Cardiac muscle cell (in vitro differentiated cells and primary cell): Measurements from ENCODE around the gene P2RY2. TPM values are rescaled to one million over a fixed set of nuclear protein-coding genes. Genes with fewer than 3 reads are reported as not detected.

Experiments used
- DNase-seq, 2 donors: peaks; one replicate each; pipeline versions ENCODE4 v3.0.0 to v3.0.0-alpha.2; 2010 to 2017; ENCODE audit warnings: low read depth in 1 of 2, low spot score in 1 of 2
- H3K27ac ChIP-seq: fragments of 200-600 bp; sonication (generic); 2 replicates; pipeline ENCODE4 v1.5.1; 2016
- H3K27me3 ChIP-seq: fragments of 200-600 bp; sonication (generic); 2 replicates; pipeline ENCODE4 v1.6.0; 2016; ENCODE audit warnings: control low read depth
- H3K36me3 ChIP-seq: fragments of 200-600 bp; sonication (generic); 2 replicates; pipeline ENCODE4 v1.5.1; 2016; ENCODE audit warnings: control low read depth
- H3K4me1 ChIP-seq: fragments of 200-600 bp; sonication (generic); 2 replicates; pipeline ENCODE4 v1.8.1; 2017; ENCODE audit warnings: low read depth, mild to moderate bottlenecking, mixed run types
- H3K4me3 ChIP-seq: fragments of 200-600 bp; sonication (generic); 2 replicates; pipeline ENCODE4 v1.5.1; 2016; ENCODE audit warnings: mild to moderate bottlenecking
- H3K9me3 ChIP-seq: fragments of 200-600 bp; sonication (generic); 2 replicates; pipeline ENCODE4 v1.5.1; 2017; ENCODE audit warnings: low read depth, mild to moderate bottlenecking, control low read depth
- CTCF ChIP-seq: IDR thresholded peaks from 2 replicates; pipeline ENCODE4 v1.5.1; 2012; ENCODE audit warnings: low read depth, mild to moderate bottlenecking, low read length
- polyA plus RNA-seq: library from polyadenylated mRNA; unstranded; fragments of >200 nt; fragmentation: Nextera tagmentation; extraction: Ambion mirVana; gene quantifications from 2 replicates; pipeline ENCODE4 v1.2.1, GENCODE V29; 2016
- total RNA-seq: library from RNA; depleted of rRNA; stranded (reverse); fragments of >200 nt; gene quantifications from 2 replicates; pipeline ENCODE4 v1.2.3, GENCODE V29; 2016

P2RY2 gene
- total and polyA plus RNA-seq, 2 experiments from 2014 or later, result 0.48 to 0.83 TPM

GRCh38 chr11:73206801-73207200 is 11.3 kb upstream of the P2RY2 start:
- H3K27ac ChIP-seq, result no peak overlapping the region

GRCh38 chr11:73209892-73210291 is 8.2 kb upstream of the P2RY2 start:
- no peaks in the 10 kb centered on the region for H3K4me1 ChIP-seq
- no peaks in the 10 kb centered on the region for H3K9me3 ChIP-seq
- TF ChIP-seq CTCF, result no peak
- H3K27ac ChIP-seq, result no peak overlapping the region
- no peaks in the 10 kb centered on the region for H3K27me3 ChIP-seq
- no peaks in the 10 kb centered on the region for H3K36me3 ChIP-seq
- no peak overlapping the region for H3K4me3 ChIP-seq
- no peak for DNase-seq

More at GRCh38 chr11:73206801-73207200, 11.3 kb upstream of the P2RY2 start:
- H3K9me3 ChIP-seq, result no peaks in the 10 kb centered on the region
- no peak overlapping the region for H3K4me3 ChIP-seq
- no peaks in the 10 kb centered on the region for H3K27me3 ChIP-seq
- no peak for TF ChIP-seq CTCF
- DNase-seq, result no peak
- no peaks in the 10 kb centered on the region for H3K36me3 ChIP-seq
- H3K4me1 ChIP-seq, result no peaks in the 10 kb centered on the region

GRCh38 chr11:73210916-73211667 is 7.0 kb upstream of the P2RY2 start:
- no peaks in the 10 kb centered on the region for H3K9me3 ChIP-seq
- no peak overlapping the region for H3K27ac ChIP-seq
- no peak for DNase-seq
- H3K27me3 ChIP-seq, result no peaks in the 10 kb centered on the region
- no peak overlapping the region for H3K4me3 ChIP-seq
- H3K36me3 ChIP-seq, result no peaks in the 10 kb centered on the region
- no peaks in the 10 kb centered on the region for H3K4me1 ChIP-seq
- no peak for TF ChIP-seq CTCF

- no peak for TF ChIP-seq CTCF
- DNase-seq, result no peak
- no peak overlapping the region for H3K27ac ChIP-seq
- no peaks in the 10 kb centered on the region for H3K36me3 ChIP-seq
- no peak overlapping the region for H3K4me3 ChIP-seq
- H3K9me3 ChIP-seq, result no peaks in the 10 kb centered on the region
- peaks cover under 1% of the 10 kb centered on the region for H3K27me3 ChIP-seq
- no peaks in the 10 kb centered on the region for H3K4me1 ChIP-seq
Measured at GRCh38 chr11:73213196-73214143, 4.6 kb upstream of the P2RY2 start.

GRCh38 chr11:73215191-73216134 is 2.6 kb upstream of the P2RY2 start:
- no peaks in the 10 kb centered on the region for H3K36me3 ChIP-seq

More at GRCh38 chr11:73215191-73216134, 2.6 kb upstream of the P2RY2 start:
- no peak for DNase-seq
- no peaks in the 10 kb centered on the region for H3K4me1 ChIP-seq
- no peak overlapping the region for H3K27ac ChIP-seq
- no peak overlapping the region for H3K4me3 ChIP-seq
- H3K9me3 ChIP-seq, result no peaks in the 10 kb centered on the region
- H3K27me3 ChIP-seq, result peaks cover 13% of the 10 kb centered on the region
- no peak for TF ChIP-seq CTCF
